ENCODE data around the gene TMEM89. TPM values are rescaled to one million over a fixed set of nuclear protein-coding genes. Genes with fewer than 3 reads are reported as not detected.
A peak's percentile ranks its signal among the peaks of the same experiment; 100 is the strongest.

The TMEM89 gene
- total RNA-seq, 2 donors from 2014 or later, result 1.9 TPM; not detected in 1

DNA sequence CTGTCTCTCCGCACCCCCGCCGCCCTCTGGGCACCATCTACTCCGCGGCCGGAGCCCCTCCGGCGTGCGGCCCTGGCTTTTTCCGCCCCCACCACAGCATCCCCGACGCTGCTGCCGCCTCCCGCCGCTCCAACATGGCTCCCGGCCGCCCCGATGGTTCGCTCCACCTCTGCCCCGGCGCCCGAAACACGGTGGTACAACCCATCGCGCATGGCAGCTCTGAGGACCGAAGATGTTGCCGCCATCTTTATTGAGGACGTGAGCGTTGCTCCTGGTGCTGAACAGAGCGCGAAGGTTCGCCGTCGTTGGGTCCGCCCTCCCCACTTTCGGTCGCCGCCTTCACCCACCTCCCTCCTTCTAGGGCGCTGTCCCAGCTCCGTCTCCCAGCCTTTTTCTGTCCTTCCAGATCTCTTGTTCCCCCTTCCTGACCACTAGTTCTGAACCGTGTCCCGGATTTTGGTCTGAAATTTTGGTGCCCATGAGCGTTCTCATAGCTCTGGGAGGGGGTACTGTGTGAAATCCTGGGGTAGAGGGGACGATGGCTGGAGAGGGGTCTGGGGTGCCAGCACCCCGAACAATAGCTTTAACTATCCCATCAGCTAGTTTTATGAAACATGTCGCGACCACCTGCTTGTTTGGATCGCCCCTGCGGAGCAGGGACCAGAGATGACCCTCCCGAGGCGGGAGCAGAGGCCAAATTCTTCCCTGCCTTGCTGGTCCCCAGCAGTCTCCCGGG, 41.4 kb upstream of the TMEM89 start, which contains the start of gene CELSR3:
TSS of gene CELSR3 (minus strand) at position 134 of the 736 bp plus-strand sequence. CDS start 252 bp downstream, outside the sequence.
- intact Hi-C loops (cut with DNase I), result no loop called here
- no peaks in the 10 kb centered on the region for H3K27me3 ChIP-seq (replicated peaks; ENCODE audit: insufficient read depth)
- peak; percentile 42 for DNase-seq (ENCODE audit: low spot score)
- no peaks in the 10 kb centered on the region for H3K36me3 ChIP-seq
- TF ChIP-seq POLR2A (IDR thresholded peaks at IDR 0.05), result no peak
- TF ChIP-seq CTCF (IDR thresholded peaks at IDR 0.05), result no peak
- peak; percentile 38 for TF ChIP-seq POLR2AphosphoS5 (IDR thresholded peaks at IDR 0.05)
- peak within 1 kb of the TSS; percentile 29 to 36 for H3K4me3 ChIP-seq
- WGBS, result 2% methylated on average over 43 of the region's 52 CpGs
- H3K9me3 ChIP-seq, result no peaks in the 10 kb centered on the region
- H3K27ac ChIP-seq, result peak within 1 kb of the TSS; percentile 60
- no peaks in the 10 kb centered on the region for H3K4me1 ChIP-seq (replicated peaks)

DNA sequence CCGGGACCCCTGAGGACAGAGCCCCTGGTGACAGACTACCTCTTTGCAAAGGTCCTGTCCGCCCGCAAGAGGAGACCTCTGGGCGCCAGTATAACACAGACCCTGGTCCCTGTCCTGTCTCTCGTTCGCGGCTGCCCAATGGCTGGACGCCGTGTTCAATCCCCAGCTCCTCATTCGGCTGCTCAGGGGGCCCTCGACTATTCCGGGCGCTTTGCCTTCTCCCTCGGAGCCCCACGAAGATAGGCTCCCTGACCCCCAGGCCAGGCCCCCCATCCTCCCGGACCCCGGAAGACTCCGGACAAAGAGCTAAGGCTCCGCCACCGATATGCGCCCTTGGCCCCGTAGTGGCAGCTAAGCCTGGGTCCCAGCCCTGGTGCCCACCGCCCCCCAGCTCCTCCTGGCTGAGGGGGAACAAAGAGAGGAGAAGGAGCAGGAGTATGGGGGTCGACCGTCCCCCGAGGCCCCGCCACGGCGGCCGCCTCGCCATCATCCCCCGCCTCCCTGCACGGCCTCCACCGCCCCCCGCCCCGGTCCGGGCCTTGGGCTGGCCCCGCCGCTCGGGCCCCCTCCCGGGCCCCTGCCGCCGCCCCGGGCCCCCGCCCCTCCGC, 40.7 kb upstream of the TMEM89 start:
- intact Hi-C loops (cut with DNase I), result no loop called here
- no peak overlapping the region for H3K27ac ChIP-seq
- no peak for DNase-seq (ENCODE audit: low spot score)

GRCh38 chr3:48661501-48662144, 40.1 kb upstream of the TMEM89 start:
- peak overlapping the region in 1 of 2 donors; percentile 31 for H3K4me3 ChIP-seq
- no peaks in the 10 kb centered on the region for H3K4me1 ChIP-seq (replicated peaks)
- peak; percentile 8 for TF ChIP-seq POLR2A (IDR thresholded peaks at IDR 0.05)
- TF ChIP-seq CTCF (IDR thresholded peaks at IDR 0.05), result peak in 1 of 4 experiments; percentile 16
- peak; percentile 72 for TF ChIP-seq POLR2AphosphoS5 (IDR thresholded peaks at IDR 0.05)
- intact Hi-C loops (cut with DNase I), result no loop called here
- H3K9me3 ChIP-seq, result no peaks in the 10 kb centered on the region
- no peak overlapping the region for H3K27ac ChIP-seq
- WGBS, result 3% methylated on average over 53 of the region's 67 CpGs
- H3K36me3 ChIP-seq, result no peaks in the 10 kb centered on the region
- H3K27me3 ChIP-seq (replicated peaks; ENCODE audit: insufficient read depth), result no peaks in the 10 kb centered on the region
- DNase-seq (ENCODE audit: low spot score), result peak; percentile 48

More for the DNA sequence above, 40.7 kb upstream of the TMEM89 start:
- peak overlapping the region in 1 of 2 donors; percentile 36 for H3K4me3 ChIP-seq
- TF ChIP-seq CTCF (IDR thresholded peaks at IDR 0.05), result no peak
- TF ChIP-seq POLR2AphosphoS5 (IDR thresholded peaks at IDR 0.05), result no peak
- no peak for TF ChIP-seq POLR2A (IDR thresholded peaks at IDR 0.05)
- H3K36me3 ChIP-seq, result no peaks in the 10 kb centered on the region
- H3K9me3 ChIP-seq, result no peaks in the 10 kb centered on the region
- no peaks in the 10 kb centered on the region for H3K27me3 ChIP-seq (replicated peaks; ENCODE audit: insufficient read depth)
- 2% methylated on average over 36 of the region's 46 CpGs for WGBS
- H3K4me1 ChIP-seq (replicated peaks), result no peaks in the 10 kb centered on the region

DNA sequence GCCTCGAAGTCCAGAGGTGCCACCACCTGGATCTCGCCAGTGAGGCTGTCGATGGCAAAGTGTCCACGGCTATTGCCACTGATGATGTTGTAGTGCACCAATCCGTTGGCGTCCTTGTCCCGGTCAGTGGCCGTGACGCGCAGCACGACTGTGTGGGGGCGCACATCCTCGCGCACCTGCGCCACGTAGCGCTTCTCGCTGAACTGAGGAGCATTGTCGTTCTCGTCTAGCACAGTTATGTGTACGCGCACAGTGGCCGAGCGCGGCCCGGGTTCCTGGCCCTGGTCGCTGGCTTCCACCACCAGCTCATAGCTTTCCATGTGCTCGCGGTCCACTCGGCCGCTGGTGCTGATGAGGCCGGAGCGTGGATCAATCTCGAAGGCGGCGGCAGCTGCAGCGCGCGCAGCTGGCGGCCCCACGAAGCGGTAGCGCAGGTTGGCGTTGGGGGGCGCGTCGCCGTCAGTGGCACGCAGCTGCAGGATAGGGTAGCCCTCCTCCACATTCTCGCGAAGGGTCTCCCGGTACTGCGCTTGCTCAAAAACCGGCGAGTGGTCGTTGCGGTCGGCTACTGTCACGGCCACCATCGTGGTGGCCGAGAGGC, 39.3 kb upstream of the TMEM89 start:
- Histone ChIP-seq H3K4me3 (peak overlapping the region in 1 of 2 donors; percentile 31), H3K9me3 (no peaks in the 10 kb centered on the region), H3K27me3 (replicated peaks; ENCODE audit: insufficient read depth) (no peaks in the 10 kb centered on the region), H3K36me3 (no peaks in the 10 kb centered on the region), H3K27ac (no peak overlapping the region), H3K4me1 (replicated peaks) (no peaks in the 10 kb centered on the region)
- no peak for DNase-seq (ENCODE audit: low spot score)
- no peak for TF ChIP-seq CTCF (IDR thresholded peaks at IDR 0.05)
- no peak for TF ChIP-seq POLR2A (IDR thresholded peaks at IDR 0.05)
- no peak for TF ChIP-seq POLR2AphosphoS5 (IDR thresholded peaks at IDR 0.05)
- intact Hi-C loops (cut with DNase I), result no loop called here
- WGBS, result 55% methylated on average over 60 of the region's 61 CpGs
